HFF-Myc (cell line): Measurements from ENCODE around the gene SYNJ1.
"Not testable (repeated sequence)": the region's sequence is repeated elsewhere in the genome, so short reads cannot be mapped to it uniquely, and the experiment has no call there.

ENCODE experiments used
- DNase-seq: peaks from one replicate; pipeline ENCODE4 v3.0.0-alpha.2; 2011; ENCODE audit warnings: low read depth; ENCODE audit errors: extremely low read depth
- H3K4me3 ChIP-seq: replicated peaks from 2 replicates; pipeline ENCODE4 v1.5.1; 2011; ENCODE audit warnings: low read depth, mild to moderate bottlenecking, control low read depth, low read length
- CTCF ChIP-seq: IDR thresholded peaks from 2 replicates; pipeline ENCODE4 v1.5.1; 2012; ENCODE audit warnings: mild to moderate bottlenecking, low read depth, low read length, control low read depth; ENCODE audit errors: missing control alignments

The SYNJ1 gene

GRCh38 chr21:32741336-32741735, 13.5 kb upstream of the SYNJ1 start:
- DNase-seq: no peak
- TF ChIP-seq CTCF: no peak
- no peak overlapping the region for H3K4me3 ChIP-seq

- H3K4me3 ChIP-seq: no peak overlapping the region
- TF ChIP-seq CTCF: no peak
- DNase-seq: no peak
These were observed 12.1 kb upstream of the SYNJ1 start for GRCh38 chr21:32739946-32740345.

GRCh38 chr21:32736083-32736482, 8.3 kb upstream of the SYNJ1 start:
- DNase-seq, H3K4me3 ChIP-seq: not testable (repeated sequence)

- H3K4me3 ChIP-seq: no peak overlapping the region
- DNase-seq: no peak
- TF ChIP-seq CTCF: no peak
These were observed 7.7 kb upstream of the SYNJ1 start for GRCh38 chr21:32735524-32735923.

- no peak for TF ChIP-seq CTCF
- no peak for DNase-seq
- no peak overlapping the region for H3K4me3 ChIP-seq
These were observed 6.3 kb upstream of the SYNJ1 start for GRCh38 chr21:32733990-32734613.

GRCh38 chr21:32733356-32733755, 5.5 kb upstream of the SYNJ1 start:
- DNase-seq: no peak
- TF ChIP-seq CTCF: no peak
- H3K4me3 ChIP-seq: no peak overlapping the region

GRCh38 chr21:32732544-32732943, 4.7 kb upstream of the SYNJ1 start:
- H3K4me3 ChIP-seq: no peak overlapping the region
- no peak for TF ChIP-seq CTCF
- no peak for DNase-seq
